ENCODE data around the gene TIAM1.

DNA sequence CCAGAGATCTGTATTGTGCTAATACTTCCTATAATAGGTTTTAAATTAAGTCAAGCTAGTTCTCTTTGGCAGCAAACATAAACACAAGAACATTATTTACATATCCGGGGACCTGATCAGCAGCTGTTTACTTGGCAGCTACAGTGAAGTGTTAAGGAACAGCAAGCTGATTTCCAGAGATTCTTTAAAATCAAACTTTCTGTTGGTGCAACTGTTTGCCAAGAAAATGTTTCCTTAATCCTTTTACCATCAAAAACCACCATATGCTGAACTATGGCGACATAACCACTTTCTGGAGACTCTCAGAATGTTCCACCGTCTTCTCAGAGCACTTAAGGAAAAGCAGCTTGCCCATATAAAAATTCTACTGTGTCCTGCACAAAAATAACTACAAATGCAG is 198.8 kb downstream of the TIAM1 start:
- TF ChIP-seq, protein P1, sequence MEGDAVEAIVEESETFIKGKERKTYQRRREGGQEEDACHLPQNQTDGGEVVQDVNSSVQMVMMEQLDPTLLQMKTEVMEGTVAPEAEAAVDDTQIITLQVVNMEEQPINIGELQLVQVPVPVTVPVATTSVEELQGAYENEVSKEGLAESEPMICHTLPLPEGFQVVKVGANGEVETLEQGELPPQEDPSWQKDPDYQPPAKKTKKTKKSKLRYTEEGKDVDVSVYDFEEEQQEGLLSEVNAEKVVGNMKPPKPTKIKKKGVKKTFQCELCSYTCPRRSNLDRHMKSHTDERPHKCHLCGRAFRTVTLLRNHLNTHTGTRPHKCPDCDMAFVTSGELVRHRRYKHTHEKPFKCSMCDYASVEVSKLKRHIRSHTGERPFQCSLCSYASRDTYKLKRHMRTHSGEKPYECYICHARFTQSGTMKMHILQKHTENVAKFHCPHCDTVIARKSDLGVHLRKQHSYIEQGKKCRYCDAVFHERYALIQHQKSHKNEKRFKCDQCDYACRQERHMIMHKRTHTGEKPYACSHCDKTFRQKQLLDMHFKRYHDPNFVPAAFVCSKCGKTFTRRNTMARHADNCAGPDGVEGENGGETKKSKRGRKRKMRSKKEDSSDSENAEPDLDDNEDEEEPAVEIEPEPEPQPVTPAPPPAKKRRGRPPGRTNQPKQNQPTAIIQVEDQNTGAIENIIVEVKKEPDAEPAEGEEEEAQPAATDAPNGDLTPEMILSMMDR (IDR thresholded peaks at IDR 0.05), result no peak
- TF ChIP-seq POLR2A (IDR thresholded peaks at IDR 0.05; ENCODE audit: low read length) (no peak), NR3C1 (IDR thresholded peaks at IDR 0.05) (no peak), CEBPB (IDR thresholded peaks at IDR 0.05) (no peak), EHMT2 (IDR thresholded peaks at IDR 0.05; ENCODE audit: low read depth) (no peak), RCOR1 (IDR thresholded peaks at IDR 0.05; ENCODE audit: low read depth, low read length) (no peak)
- TF ChIP-seq, protein P2, sequence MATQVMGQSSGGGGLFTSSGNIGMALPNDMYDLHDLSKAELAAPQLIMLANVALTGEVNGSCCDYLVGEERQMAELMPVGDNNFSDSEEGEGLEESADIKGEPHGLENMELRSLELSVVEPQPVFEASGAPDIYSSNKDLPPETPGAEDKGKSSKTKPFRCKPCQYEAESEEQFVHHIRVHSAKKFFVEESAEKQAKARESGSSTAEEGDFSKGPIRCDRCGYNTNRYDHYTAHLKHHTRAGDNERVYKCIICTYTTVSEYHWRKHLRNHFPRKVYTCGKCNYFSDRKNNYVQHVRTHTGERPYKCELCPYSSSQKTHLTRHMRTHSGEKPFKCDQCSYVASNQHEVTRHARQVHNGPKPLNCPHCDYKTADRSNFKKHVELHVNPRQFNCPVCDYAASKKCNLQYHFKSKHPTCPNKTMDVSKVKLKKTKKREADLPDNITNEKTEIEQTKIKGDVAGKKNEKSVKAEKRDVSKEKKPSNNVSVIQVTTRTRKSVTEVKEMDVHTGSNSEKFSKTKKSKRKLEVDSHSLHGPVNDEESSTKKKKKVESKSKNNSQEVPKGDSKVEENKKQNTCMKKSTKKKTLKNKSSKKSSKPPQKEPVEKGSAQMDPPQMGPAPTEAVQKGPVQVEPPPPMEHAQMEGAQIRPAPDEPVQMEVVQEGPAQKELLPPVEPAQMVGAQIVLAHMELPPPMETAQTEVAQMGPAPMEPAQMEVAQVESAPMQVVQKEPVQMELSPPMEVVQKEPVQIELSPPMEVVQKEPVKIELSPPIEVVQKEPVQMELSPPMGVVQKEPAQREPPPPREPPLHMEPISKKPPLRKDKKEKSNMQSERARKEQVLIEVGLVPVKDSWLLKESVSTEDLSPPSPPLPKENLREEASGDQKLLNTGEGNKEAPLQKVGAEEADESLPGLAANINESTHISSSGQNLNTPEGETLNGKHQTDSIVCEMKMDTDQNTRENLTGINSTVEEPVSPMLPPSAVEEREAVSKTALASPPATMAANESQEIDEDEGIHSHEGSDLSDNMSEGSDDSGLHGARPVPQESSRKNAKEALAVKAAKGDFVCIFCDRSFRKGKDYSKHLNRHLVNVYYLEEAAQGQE (IDR thresholded peaks at IDR 0.05), result no peak
